ENCODE measurements around the gene ASPSCR1.

Gene ASPSCR1

DNA sequence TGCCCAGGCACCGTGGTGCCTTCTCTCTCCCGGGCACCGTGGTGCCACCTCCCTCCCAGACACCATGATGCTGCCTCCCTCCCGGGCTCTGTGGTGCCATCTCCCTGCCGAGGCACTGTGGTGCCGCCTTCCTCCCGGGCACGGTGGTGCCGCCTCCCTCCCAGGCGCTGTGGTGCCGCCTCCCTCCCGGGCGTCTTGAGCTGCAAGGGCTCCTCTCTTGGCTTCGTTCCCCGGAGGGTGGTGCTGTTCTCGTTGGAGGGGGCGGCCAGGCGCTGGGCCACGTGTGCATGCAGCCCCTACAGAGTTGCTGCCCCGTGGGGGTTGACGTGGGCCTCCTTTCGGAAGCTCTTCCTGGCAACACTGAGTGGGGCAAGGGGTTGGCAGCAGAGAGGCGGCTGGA lies 37.0 kb downstream of the ASPSCR1 start:
- H3K36me3 ChIP-seq (ENCODE audit: control insufficient read depth, insufficient read depth, low read length): no peaks in the 10 kb centered on the region
- no peaks in the 10 kb centered on the region for H3K27me3 ChIP-seq (ENCODE audit: control insufficient read depth, insufficient read depth, low read length)
- no peak overlapping the region for H3K9ac ChIP-seq (ENCODE audit: low read length)
- peaks cover 6% of the 10 kb centered on the region for H3K4me1 ChIP-seq (ENCODE audit: control insufficient read depth, insufficient read depth, low read length)
- H3K27ac ChIP-seq (ENCODE audit: low read depth, low read length): no peak overlapping the region
- H3K4me3 ChIP-seq (ENCODE audit: low read length): no peak overlapping the region

DNA sequence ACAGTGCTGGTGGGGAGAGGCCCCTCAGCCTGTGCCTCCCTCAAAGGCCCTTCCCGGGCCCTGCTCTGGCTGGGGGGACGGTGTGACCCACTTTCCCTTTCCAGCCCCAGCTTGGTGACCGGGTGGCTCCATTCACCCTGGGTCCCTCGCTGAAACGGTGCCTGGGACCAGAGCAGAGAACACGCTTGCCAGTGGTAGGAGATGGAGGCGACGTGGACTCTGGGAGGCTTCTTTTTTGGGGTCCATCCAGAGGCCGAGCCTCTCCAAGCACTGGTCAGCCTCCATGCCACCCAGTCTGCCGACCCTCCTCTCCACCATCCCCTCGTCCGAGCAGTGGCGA lies 37.5 kb downstream of the ASPSCR1 start:
- Histone ChIP-seq H3K27me3 (ENCODE audit: control insufficient read depth, insufficient read depth, low read length) (no peaks in the 10 kb centered on the region), H3K4me3 (ENCODE audit: low read length) (no peak overlapping the region), H3K4me1 (ENCODE audit: control insufficient read depth, insufficient read depth, low read length) (peaks cover 6% of the 10 kb centered on the region), H3K36me3 (ENCODE audit: control insufficient read depth, insufficient read depth, low read length) (no peaks in the 10 kb centered on the region), H3K27ac (ENCODE audit: low read depth, low read length) (no peak overlapping the region), H3K9ac (ENCODE audit: low read length) (no peak overlapping the region)

GRCh38 chr17:82015311-82015971 lies 38.0 kb downstream of the ASPSCR1 start:
- no peaks in the 10 kb centered on the region for H3K27me3 ChIP-seq (ENCODE audit: control insufficient read depth, insufficient read depth, low read length)
- peaks cover 6% of the 10 kb centered on the region for H3K4me1 ChIP-seq (ENCODE audit: control insufficient read depth, insufficient read depth, low read length)
- no peaks in the 10 kb centered on the region for H3K36me3 ChIP-seq (ENCODE audit: control insufficient read depth, insufficient read depth, low read length)
- no peak overlapping the region for H3K9ac ChIP-seq (ENCODE audit: low read length)
- no peak overlapping the region for H3K27ac ChIP-seq (ENCODE audit: low read depth, low read length)
- no peak overlapping the region for H3K4me3 ChIP-seq (ENCODE audit: low read length)

GRCh38 chr17:82016061-82016874 lies 38.8 kb downstream of the ASPSCR1 start:
- Histone ChIP-seq H3K27ac (ENCODE audit: low read depth, low read length) (no peak overlapping the region), H3K9ac (ENCODE audit: low read length) (no peak overlapping the region), H3K27me3 (ENCODE audit: control insufficient read depth, insufficient read depth, low read length) (no peaks in the 10 kb centered on the region), H3K4me3 (ENCODE audit: low read length) (no peak overlapping the region), H3K36me3 (ENCODE audit: control insufficient read depth, insufficient read depth, low read length) (no peaks in the 10 kb centered on the region), H3K4me1 (ENCODE audit: control insufficient read depth, insufficient read depth, low read length) (peaks cover 10% of the 10 kb centered on the region)

- Histone ChIP-seq H3K4me3 (ENCODE audit: low read length) (no peak overlapping the region), H3K4me1 (ENCODE audit: control insufficient read depth, insufficient read depth, low read length) (peaks cover 15% of the 10 kb centered on the region), H3K27me3 (ENCODE audit: control insufficient read depth, insufficient read depth, low read length) (no peaks in the 10 kb centered on the region), H3K36me3 (ENCODE audit: control insufficient read depth, insufficient read depth, low read length) (no peaks in the 10 kb centered on the region), H3K9ac (ENCODE audit: low read length) (no peak overlapping the region), H3K27ac (ENCODE audit: low read depth, low read length) (no peak overlapping the region)
Measured at GRCh38 chr17:82016875-82017459, 39.5 kb downstream of the ASPSCR1 start.

GRCh38 chr17:82017612-82018151 lies 40.3 kb downstream of the ASPSCR1 start:
- Histone ChIP-seq H3K27me3 (ENCODE audit: control insufficient read depth, insufficient read depth, low read length) (no peaks in the 10 kb centered on the region), H3K9ac (ENCODE audit: low read length) (no peak overlapping the region), H3K27ac (ENCODE audit: low read depth, low read length) (no peak overlapping the region)

GRCh38 chr17:82018152-82018988 lies 40.9 kb downstream of the ASPSCR1 start:
- Histone ChIP-seq H3K4me1 (ENCODE audit: control insufficient read depth, insufficient read depth, low read length) (peaks cover 17% of the 10 kb centered on the region), H3K36me3 (ENCODE audit: control insufficient read depth, insufficient read depth, low read length) (no peaks in the 10 kb centered on the region), H3K27ac (ENCODE audit: low read depth, low read length) (no peak overlapping the region), H3K9ac (ENCODE audit: low read length) (no peak overlapping the region), H3K27me3 (ENCODE audit: control insufficient read depth, insufficient read depth, low read length) (no peaks in the 10 kb centered on the region), H3K4me3 (ENCODE audit: low read length) (no peak overlapping the region)

More at GRCh38 chr17:82017612-82018151, 40.3 kb downstream of the ASPSCR1 start:
- Histone ChIP-seq H3K4me3 (ENCODE audit: low read length) (no peak overlapping the region), H3K4me1 (ENCODE audit: control insufficient read depth, insufficient read depth, low read length) (peaks cover 17% of the 10 kb centered on the region), H3K36me3 (ENCODE audit: control insufficient read depth, insufficient read depth, low read length) (no peaks in the 10 kb centered on the region)

GRCh38 chr17:82018989-82019689 lies 41.7 kb downstream of the ASPSCR1 start:
- Histone ChIP-seq H3K27ac (ENCODE audit: low read depth, low read length) (no peak overlapping the region), H3K36me3 (ENCODE audit: control insufficient read depth, insufficient read depth, low read length) (no peaks in the 10 kb centered on the region), H3K4me1 (ENCODE audit: control insufficient read depth, insufficient read depth, low read length) (peaks cover 13% of the 10 kb centered on the region), H3K27me3 (ENCODE audit: control insufficient read depth, insufficient read depth, low read length) (no peaks in the 10 kb centered on the region), H3K9ac (ENCODE audit: low read length) (no peak overlapping the region), H3K4me3 (ENCODE audit: low read length) (no peak overlapping the region)

DNA sequence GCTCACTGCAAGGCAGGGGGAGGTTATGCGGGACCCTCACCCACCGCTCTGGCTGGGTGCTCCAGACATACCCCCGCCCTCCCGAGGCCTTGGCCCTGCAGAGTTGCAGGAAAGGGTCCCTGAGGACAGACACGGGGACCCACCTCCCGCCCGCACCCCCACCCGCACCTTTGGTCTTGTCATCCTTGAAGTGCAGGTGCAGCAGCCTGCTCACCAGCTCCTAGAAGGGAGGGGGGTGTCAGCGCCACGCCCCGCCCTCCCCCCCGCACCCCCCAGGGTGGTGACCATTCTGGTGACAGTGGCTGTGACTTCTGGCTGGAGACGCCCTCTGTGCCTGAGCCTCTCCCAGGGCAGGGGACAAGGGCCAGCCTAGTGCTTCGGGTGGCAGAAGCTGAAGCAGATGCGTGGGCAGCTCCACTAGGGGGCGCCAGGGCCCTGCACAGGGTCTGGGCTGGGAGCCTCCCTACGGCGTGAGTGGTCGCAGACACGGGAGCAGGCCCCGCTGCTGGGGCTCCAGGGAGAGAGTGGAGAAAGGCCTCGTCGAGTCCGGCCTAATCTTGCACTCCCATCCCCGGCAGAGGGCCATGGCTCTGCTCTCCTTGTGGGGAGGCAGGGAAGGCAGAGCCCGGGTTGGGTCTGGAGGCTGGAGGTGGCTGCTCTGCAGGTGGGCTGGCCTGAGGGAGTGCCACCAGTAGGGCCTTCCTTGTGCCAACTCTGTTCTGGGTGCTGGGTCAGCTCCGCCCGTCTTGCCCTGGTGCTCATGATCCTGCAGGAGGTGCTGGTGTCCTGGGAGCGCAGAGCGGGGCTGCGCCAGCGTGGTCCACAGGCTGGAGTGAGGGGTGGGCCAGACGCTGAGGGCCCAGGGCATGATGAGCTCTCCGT lies 42.5 kb downstream of the ASPSCR1 start:
- Histone ChIP-seq H3K4me1 (ENCODE audit: control insufficient read depth, insufficient read depth, low read length) (peaks cover 15% of the 10 kb centered on the region), H3K9ac (ENCODE audit: low read length) (no peak overlapping the region), H3K27ac (ENCODE audit: low read depth, low read length) (no peak overlapping the region), H3K27me3 (ENCODE audit: control insufficient read depth, insufficient read depth, low read length) (no peaks in the 10 kb centered on the region), H3K36me3 (ENCODE audit: control insufficient read depth, insufficient read depth, low read length) (no peaks in the 10 kb centered on the region), H3K4me3 (ENCODE audit: low read length) (no peak overlapping the region)

- H3K36me3 ChIP-seq (ENCODE audit: control insufficient read depth, insufficient read depth, low read length): no peaks in the 10 kb centered on the region
- no peaks in the 10 kb centered on the region for H3K27me3 ChIP-seq (ENCODE audit: control insufficient read depth, insufficient read depth, low read length)
- peak overlapping the region; percentile 92 for H3K4me3 ChIP-seq (ENCODE audit: low read length)
- no peak overlapping the region for H3K9ac ChIP-seq (ENCODE audit: low read length)
- no peak overlapping the region for H3K27ac ChIP-seq (ENCODE audit: low read depth, low read length)
- H3K4me1 ChIP-seq (ENCODE audit: control insufficient read depth, insufficient read depth, low read length): peaks cover 15% of the 10 kb centered on the region
Measured at GRCh38 chr17:82020572-82021106, 43.2 kb downstream of the ASPSCR1 start.
